GM19035 (cell line): ENCODE results near the gene ITSN1.
"Not testable (repeated sequence)": the region's sequence is repeated elsewhere in the genome, so short reads cannot be mapped to it uniquely, and the experiment has no call there.

ENCODE experiments used
- ATAC-seq: cut with Tn5 transposase; IDR thresholded peaks from one replicate; pipeline ENCODE4 v1.9.1; 2021; ENCODE audit not compliant: unreplicated experiment

ITSN1 gene

GRCh38 chr21:33642027-33642895 lies at the start of gene ITSN1:
TSS of gene ITSN1 (plus strand) at chr21:33642501. CDS start at chr21:33718829, 76,328 bp downstream.
- peak; percentile 85 for ATAC-seq

- no peak for ATAC-seq
Observed at GRCh38 chr21:33598051-33598450, 44.2 kb upstream of the ITSN1 start.

GRCh38 chr21:33608559-33608958 lies 33.7 kb upstream of the ITSN1 start:
- no peak for ATAC-seq

- ATAC-seq, result no peak
Observed at GRCh38 chr21:33611006-33611744, 31.1 kb upstream of the ITSN1 start.

- not testable (repeated sequence) for ATAC-seq
Observed at GRCh38 chr21:33617565-33617964, 24.7 kb upstream of the ITSN1 start.

GRCh38 chr21:33618407-33618806 lies 23.9 kb upstream of the ITSN1 start:
- no peak for ATAC-seq

- ATAC-seq, result no peak
Observed at GRCh38 chr21:33619726-33620125, 22.6 kb upstream of the ITSN1 start.

- no peak for ATAC-seq
Observed at GRCh38 chr21:33622253-33622652, 20.0 kb upstream of the ITSN1 start.

- ATAC-seq, result not testable (repeated sequence)
Observed at GRCh38 chr21:33626151-33626550, 16.1 kb upstream of the ITSN1 start.

- ATAC-seq, result no peak
Observed at GRCh38 chr21:33634254-33634653, 8.0 kb upstream of the ITSN1 start.

GRCh38 chr21:33640697-33641351 lies 1.5 kb upstream of the ITSN1 start:
- ATAC-seq, result no peak

- ATAC-seq, result peak; percentile 82
Observed at GRCh38 chr21:33641352-33642026, 812 bp upstream of the ITSN1 start, which contains the start of gene CRYZL1. TSS of gene CRYZL1 (minus strand) at chr21:33641741. CDS start at chr21:33631551, 10,190 bp downstream.

- no peak for ATAC-seq
Observed at GRCh38 chr21:33642896-33643657, 776 bp downstream of the ITSN1 start.

- ATAC-seq, result no peak
Observed at GRCh38 chr21:33643658-33644311, 1.5 kb downstream of the ITSN1 start.

GRCh38 chr21:33644383-33645074 lies 2.2 kb downstream of the ITSN1 start:
- ATAC-seq, result no peak

- no peak for ATAC-seq
Observed at GRCh38 chr21:33645730-33646129, 3.4 kb downstream of the ITSN1 start.

GRCh38 chr21:33647587-33647986 lies 5.3 kb downstream of the ITSN1 start:
- ATAC-seq, result no peak

- ATAC-seq, result no peak
Observed at GRCh38 chr21:33648555-33648954, 6.3 kb downstream of the ITSN1 start.

- no peak for ATAC-seq
Observed at GRCh38 chr21:33650230-33650629, 7.9 kb downstream of the ITSN1 start.
